Measurements from ENCODE around the gene DFFB. TPM values are rescaled to one million over a fixed set of nuclear protein-coding genes. Genes with fewer than 3 reads are reported as not detected.

The DFFB gene
- total and polyA plus RNA-seq, 2 donors (not counting 3 experiments of a cell fraction or from before 2014, with no cell fraction given), result 11.7 to 11.8 TPM

- no peak overlapping the region for H3K4me2 ChIP-seq (ENCODE audit: insufficient read depth, low read length)
- no peaks in the 10 kb centered on the region for H3K9me1 ChIP-seq (replicated peaks; ENCODE audit: control insufficient read depth, extremely low read depth, insufficient read depth, low read length)
- TF ChIP-seq MAX (IDR thresholded peaks at IDR 0.05; ENCODE audit: insufficient read depth, insufficient read length) (no peak), CTCF (IDR thresholded peaks at IDR 0.05; ENCODE audit: extremely low read depth in 1 of 2, insufficient read depth in 1 of 2, low read depth in 1 of 2, low read length in 2 of 2) (no peak), FOS (IDR thresholded peaks at IDR 0.05; ENCODE audit: borderline replicate concordance, insufficient read depth, low read length) (no peak)
- H3K4me3 ChIP-seq (replicated peaks in 1 of 3; ENCODE audit: insufficient read depth in 1 of 3, low read depth in 1 of 3, low read length in 3 of 3), result no peak overlapping the region
- H3K9ac ChIP-seq (replicated peaks; ENCODE audit: extremely low read depth, insufficient read depth, low read length), result no peak overlapping the region
- H3K4me1 ChIP-seq (ENCODE audit: control insufficient read depth, extremely low read depth, insufficient read depth, low read length), result no peaks in the 10 kb centered on the region
- H2AFZ ChIP-seq (ENCODE audit: low read depth, low read length), result no peak overlapping the region
- ChIA-PET CTCF (no interaction called here), POLR2A (no interaction called here)
- H3K27ac ChIP-seq (ENCODE audit: insufficient read depth, low read depth, low read length), result no peak overlapping the region
- no peaks in the 10 kb centered on the region for H3K27me3 ChIP-seq (ENCODE audit: control insufficient read depth in 2 of 2, insufficient read depth in 2 of 2, low read length in 2 of 2)
- H3K79me2 ChIP-seq (ENCODE audit: control insufficient read depth, insufficient read depth, low read length), result peaks cover 47% of the 10 kb centered on the region
- dilution Hi-C loops (cut with MboI; ENCODE audit: extremely low pct_ligation_motif_present, low sequenced_read_pairs), result no loop called here
- no peaks in the 10 kb centered on the region for H4K20me1 ChIP-seq (replicated peaks; ENCODE audit: control insufficient read depth, extremely low read depth, insufficient read depth, low read length)
- BruUV-seq (replicated peaks), result no TSS peak
- FAIRE-seq (no peak), DNase-seq (ENCODE audit: low read depth, low spot score) (no peak)
- peaks cover 8 to 16% of the 10 kb centered on the region in 2 experiments for H3K36me3 ChIP-seq (ENCODE audit: control insufficient read depth in 2 of 2, extremely low read depth in 1 of 2, insufficient read depth in 2 of 2, low read length in 2 of 2)
- no peaks in the 10 kb centered on the region for H3K9me3 ChIP-seq (replicated peaks; ENCODE audit: control insufficient read depth, insufficient read depth, low read length)
- intact Hi-C loops (cut with micrococcal nuclease), result no loop called here
Measured at GRCh38 chr1:3893190-3893589, 35.9 kb downstream of the DFFB start.

GRCh38 chr1:3894626-3895278 is 37.5 kb downstream of the DFFB start:
- Histone ChIP-seq H3K9me1 (replicated peaks; ENCODE audit: control insufficient read depth, extremely low read depth, insufficient read depth, low read length) (no peaks in the 10 kb centered on the region), H3K9me3 (replicated peaks; ENCODE audit: control insufficient read depth, insufficient read depth, low read length) (no peaks in the 10 kb centered on the region), H3K4me1 (ENCODE audit: control insufficient read depth, extremely low read depth, insufficient read depth, low read length) (peaks cover 12% of the 10 kb centered on the region), H3K36me3 (ENCODE audit: control insufficient read depth in 2 of 2, extremely low read depth in 1 of 2, insufficient read depth in 2 of 2, low read length in 2 of 2) (peaks cover 8 to 13% of the 10 kb centered on the region in 2 experiments), H4K20me1 (replicated peaks; ENCODE audit: control insufficient read depth, extremely low read depth, insufficient read depth, low read length) (no peaks in the 10 kb centered on the region), H3K4me2 (ENCODE audit: insufficient read depth, low read length) (no peak overlapping the region), H2AFZ (ENCODE audit: low read depth, low read length) (no peak overlapping the region), H3K27me3 (ENCODE audit: control insufficient read depth in 2 of 2, insufficient read depth in 2 of 2, low read length in 2 of 2) (no peaks in the 10 kb centered on the region), H3K4me3 (replicated peaks in 1 of 3; ENCODE audit: insufficient read depth in 1 of 3, low read depth in 1 of 3, low read length in 3 of 3) (no peak overlapping the region), H3K79me2 (ENCODE audit: control insufficient read depth, insufficient read depth, low read length) (peaks cover 63% of the 10 kb centered on the region), H3K27ac (ENCODE audit: insufficient read depth, low read depth, low read length) (no peak overlapping the region), H3K9ac (replicated peaks; ENCODE audit: extremely low read depth, insufficient read depth, low read length) (no peak overlapping the region)
- dilution Hi-C loops (cut with MboI; ENCODE audit: extremely low pct_ligation_motif_present, low sequenced_read_pairs) (no loop called here), intact Hi-C loops (cut with micrococcal nuclease) (no loop called here)
- ChIA-PET POLR2A (no interaction called here), CTCF (no interaction called here)
- FAIRE-seq (no peak), DNase-seq (ENCODE audit: low read depth, low spot score) (no peak)
- no peak for TF ChIP-seq POLR2AphosphoS5 (IDR thresholded peaks at IDR 0.05; ENCODE audit: insufficient read depth, low read depth, low read length)
- TF ChIP-seq EZH2 (IDR thresholded peaks at IDR 0.05; ENCODE audit: borderline replicate concordance, low read depth, low read length, severe bottlenecking), result no peak
- TF ChIP-seq GATA2 (IDR thresholded peaks at IDR 0.05; ENCODE audit: insufficient read depth, insufficient read length, low read depth, low read length), result no peak
- TF ChIP-seq MAX (IDR thresholded peaks at IDR 0.05; ENCODE audit: insufficient read depth, insufficient read length), result no peak
- TF ChIP-seq MYC (IDR thresholded peaks at IDR 0.05; ENCODE audit: low read depth, low read length), result no peak
- BruUV-seq (replicated peaks), result no TSS peak
